ENCODE results near the gene PRPH. TPM values are rescaled to one million over a fixed set of nuclear protein-coding genes. Genes with fewer than 3 reads are reported as not detected.

Gene PRPH
- total and polyA plus RNA-seq, 4 donors, result 0.19 to 2.7 (median 0.67) TPM

DNA sequence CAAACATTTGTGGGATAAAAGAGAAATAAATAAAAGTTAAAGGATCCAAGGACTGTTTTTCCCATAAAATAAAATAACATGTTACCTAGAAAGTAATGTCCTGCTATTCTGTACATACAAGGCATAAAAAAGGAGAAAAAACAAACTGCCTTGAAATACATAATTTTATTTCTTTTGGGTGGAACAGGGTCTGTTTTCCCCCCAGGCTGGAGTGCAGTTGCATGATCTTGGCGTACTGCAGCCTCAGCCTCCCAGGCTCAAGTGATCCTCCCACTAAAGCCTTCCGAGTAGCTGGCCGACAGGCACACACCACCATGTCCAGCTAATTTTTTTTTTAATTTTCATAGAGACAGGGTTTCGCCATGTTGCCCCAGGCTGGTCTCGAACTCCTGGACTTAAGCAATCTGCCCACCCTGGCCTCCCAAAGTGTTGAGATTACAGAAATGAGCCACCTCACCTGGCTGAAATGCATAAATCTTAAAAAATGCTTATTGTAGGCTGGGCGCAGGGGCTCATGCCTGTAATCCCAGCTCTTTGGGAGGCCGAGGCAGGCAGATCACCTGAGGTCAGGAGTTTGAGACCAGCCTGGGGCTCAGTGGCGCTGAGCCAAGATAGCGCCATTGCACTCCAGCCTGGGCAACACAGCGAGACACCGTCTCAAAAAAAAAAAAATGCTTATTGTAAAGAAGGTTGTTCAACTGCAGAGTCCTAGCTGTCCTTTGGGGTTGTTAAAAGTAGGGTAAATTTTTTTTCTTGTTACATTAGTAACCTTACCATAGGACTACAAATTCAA, 34.2 kb upstream of the PRPH start:
- Histone ChIP-seq H3K27ac (ENCODE audit: low read depth in 1 of 2, low read length in 1 of 2) (no peak overlapping the region), H3K4me3 (no peak overlapping the region)

DNA sequence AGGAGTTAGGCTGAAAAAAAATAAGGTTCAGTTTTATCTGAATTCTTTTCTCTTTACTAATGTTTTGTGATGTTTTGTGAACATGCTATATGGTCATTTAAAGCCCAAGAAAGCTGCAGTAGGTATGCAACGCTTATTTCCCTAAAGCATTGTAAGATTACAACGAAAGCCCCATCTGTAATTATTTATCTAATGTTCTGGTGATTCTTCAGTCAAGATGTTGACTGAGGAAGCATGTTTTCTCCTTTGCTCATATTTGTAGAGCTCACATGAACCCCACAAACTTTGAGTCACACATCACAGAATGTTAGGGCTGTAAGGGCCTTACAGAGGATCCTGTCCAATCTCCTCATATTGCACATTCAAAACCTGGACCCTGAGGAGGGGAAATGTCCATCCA, 33.2 kb upstream of the PRPH start:
- 96% methylated on average over 2 of the region's 2 CpGs for WGBS, 2 donors
- Histone ChIP-seq H3K27me3 (ENCODE audit: control insufficient read depth in 3 of 3, insufficient read depth in 3 of 3, low read length in 2 of 3) (no peaks in the 10 kb centered on the region), H3K27ac (ENCODE audit: low read depth in 1 of 2, low read length in 1 of 2) (no peak overlapping the region), H3K36me3 (ENCODE audit: control insufficient read depth in 4 of 4, insufficient read depth in 4 of 4, low read length in 4 of 4) (peaks cover 0 to 3% (median 0%) of the 10 kb centered on the region in 4 donors), H3K4me3 (no peak overlapping the region), H3K4me1 (ENCODE audit: control insufficient read depth in 5 of 5, insufficient read depth in 5 of 5, low read length in 5 of 5) (peaks cover 0 to 6% (median 2%) of the 10 kb centered on the region in 5 donors), H3K9ac (ENCODE audit: insufficient read depth in 1 of 2, low read length in 2 of 2) (no peak overlapping the region), H3K9me3 (ENCODE audit: control insufficient read depth in 4 of 4, insufficient read depth in 3 of 4, low read length in 3 of 4) (no peaks in the 10 kb centered on the region)
- DNase-seq (no peak), ATAC-seq (ENCODE audit: insufficient read depth, low FRiP score) (no peak)
- TF ChIP-seq, protein P1, sequence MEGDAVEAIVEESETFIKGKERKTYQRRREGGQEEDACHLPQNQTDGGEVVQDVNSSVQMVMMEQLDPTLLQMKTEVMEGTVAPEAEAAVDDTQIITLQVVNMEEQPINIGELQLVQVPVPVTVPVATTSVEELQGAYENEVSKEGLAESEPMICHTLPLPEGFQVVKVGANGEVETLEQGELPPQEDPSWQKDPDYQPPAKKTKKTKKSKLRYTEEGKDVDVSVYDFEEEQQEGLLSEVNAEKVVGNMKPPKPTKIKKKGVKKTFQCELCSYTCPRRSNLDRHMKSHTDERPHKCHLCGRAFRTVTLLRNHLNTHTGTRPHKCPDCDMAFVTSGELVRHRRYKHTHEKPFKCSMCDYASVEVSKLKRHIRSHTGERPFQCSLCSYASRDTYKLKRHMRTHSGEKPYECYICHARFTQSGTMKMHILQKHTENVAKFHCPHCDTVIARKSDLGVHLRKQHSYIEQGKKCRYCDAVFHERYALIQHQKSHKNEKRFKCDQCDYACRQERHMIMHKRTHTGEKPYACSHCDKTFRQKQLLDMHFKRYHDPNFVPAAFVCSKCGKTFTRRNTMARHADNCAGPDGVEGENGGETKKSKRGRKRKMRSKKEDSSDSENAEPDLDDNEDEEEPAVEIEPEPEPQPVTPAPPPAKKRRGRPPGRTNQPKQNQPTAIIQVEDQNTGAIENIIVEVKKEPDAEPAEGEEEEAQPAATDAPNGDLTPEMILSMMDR (IDR thresholded peaks at IDR 0.05; ENCODE audit: control extremely low read depth, extremely low read depth), result no peak

More for the DNA sequence above, 34.2 kb upstream of the PRPH start:
- TF ChIP-seq, protein P1 (IDR thresholded peaks at IDR 0.05; ENCODE audit: control extremely low read depth, extremely low read depth), result no peak
- Histone ChIP-seq H3K9me3 (ENCODE audit: control insufficient read depth in 4 of 4, insufficient read depth in 3 of 4, low read length in 3 of 4) (no peaks in the 10 kb centered on the region), H3K4me1 (ENCODE audit: control insufficient read depth in 5 of 5, insufficient read depth in 5 of 5, low read length in 5 of 5) (peaks cover 0 to 6% (median 0%) of the 10 kb centered on the region in 5 donors), H3K27me3 (ENCODE audit: control insufficient read depth in 3 of 3, insufficient read depth in 3 of 3, low read length in 2 of 3) (no peaks in the 10 kb centered on the region), H3K36me3 (ENCODE audit: control insufficient read depth in 4 of 4, insufficient read depth in 4 of 4, low read length in 4 of 4) (no peaks in the 10 kb centered on the region), H3K9ac (ENCODE audit: insufficient read depth in 1 of 2, low read length in 2 of 2) (peak overlapping the region in 1 of 2 donors; percentile 53)
- 90 to 92% methylated on average over 11 of the region's 11 CpGs for WGBS, 2 donors
- DNase-seq, result no peak
- no peak for ATAC-seq (ENCODE audit: insufficient read depth, low FRiP score)

DNA sequence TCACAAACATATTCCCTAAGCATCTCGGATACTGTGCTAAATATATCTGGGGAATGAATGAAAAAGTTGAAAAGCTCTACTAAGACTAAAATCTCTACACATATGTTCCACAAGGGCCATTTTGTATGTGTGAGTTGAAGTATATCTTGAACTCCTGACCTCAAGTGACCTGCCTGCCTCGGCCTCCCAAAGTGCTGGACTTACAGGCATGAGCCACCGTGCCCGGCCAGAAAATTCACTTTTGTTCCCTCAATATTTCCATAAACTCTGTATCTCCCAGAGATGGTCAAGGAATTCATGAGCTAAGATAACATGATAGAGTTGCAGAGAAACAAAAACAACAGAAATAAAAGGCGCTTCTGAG, 31.6 kb upstream of the PRPH start:
- WGBS, 2 donors, result 84 to 88% methylated on average over 5 of the region's 5 CpGs
- TF ChIP-seq, protein P1 (IDR thresholded peaks at IDR 0.05; ENCODE audit: control extremely low read depth, extremely low read depth), result no peak
- peaks cover 0 to 6% (median 6%) of the 10 kb centered on the region in 5 donors for H3K4me1 ChIP-seq (ENCODE audit: control insufficient read depth in 5 of 5, insufficient read depth in 5 of 5, low read length in 5 of 5)
- H3K27ac ChIP-seq (ENCODE audit: low read depth in 1 of 2, low read length in 1 of 2), result no peak overlapping the region
- H3K27me3 ChIP-seq (ENCODE audit: control insufficient read depth in 3 of 3, insufficient read depth in 3 of 3, low read length in 2 of 3), result no peaks in the 10 kb centered on the region
- no peak overlapping the region for H3K4me3 ChIP-seq
- no peaks in the 10 kb centered on the region for H3K9me3 ChIP-seq (ENCODE audit: control insufficient read depth in 4 of 4, insufficient read depth in 3 of 4, low read length in 3 of 4)
- ATAC-seq (ENCODE audit: insufficient read depth, low FRiP score) (no peak), DNase-seq (peak in 1 of 3 donors; percentile 14)
- no peak overlapping the region for H3K9ac ChIP-seq (ENCODE audit: insufficient read depth in 1 of 2, low read length in 2 of 2)
- peaks cover 0 to 8% (median under 1%) of the 10 kb centered on the region in 4 donors for H3K36me3 ChIP-seq (ENCODE audit: control insufficient read depth in 4 of 4, insufficient read depth in 4 of 4, low read length in 4 of 4)
